HG02970 (cell line): ENCODE measurements around the gene BSN.
"Not testable (repeated sequence)": the region's sequence is repeated elsewhere in the genome, so short reads cannot be mapped to it uniquely, and the experiment has no call there.

Experiments used
- ATAC-seq: cut with Tn5 transposase; IDR thresholded peaks from one replicate; pipeline ENCODE4 v1.9.1; 2021; ENCODE audit warnings: mild to moderate bottlenecking, moderate library complexity, moderate number of reproducible peaks; ENCODE audit not compliant: unreplicated experiment, low FRiP score

Gene BSN

DNA sequence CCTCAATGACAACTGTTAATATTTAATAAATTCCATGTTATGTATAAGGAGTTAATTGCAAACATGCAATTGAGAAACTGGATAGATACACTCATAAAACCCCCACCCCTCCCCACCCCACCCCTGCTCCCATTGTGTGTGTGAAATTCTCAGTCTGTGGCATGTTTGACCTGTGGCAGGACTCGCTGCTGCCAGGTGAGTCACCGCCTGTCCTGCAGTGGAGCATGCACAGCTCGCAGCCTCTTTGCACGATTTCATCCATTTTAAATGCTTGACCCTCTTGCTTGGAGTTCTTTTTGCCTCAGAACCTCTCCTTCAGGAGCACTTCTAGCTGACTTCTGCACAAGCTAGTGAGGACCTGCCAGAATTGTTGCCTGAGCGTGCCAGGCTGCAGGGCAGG lies 114.6 kb downstream of the BSN start:
- no peak for ATAC-seq

DNA sequence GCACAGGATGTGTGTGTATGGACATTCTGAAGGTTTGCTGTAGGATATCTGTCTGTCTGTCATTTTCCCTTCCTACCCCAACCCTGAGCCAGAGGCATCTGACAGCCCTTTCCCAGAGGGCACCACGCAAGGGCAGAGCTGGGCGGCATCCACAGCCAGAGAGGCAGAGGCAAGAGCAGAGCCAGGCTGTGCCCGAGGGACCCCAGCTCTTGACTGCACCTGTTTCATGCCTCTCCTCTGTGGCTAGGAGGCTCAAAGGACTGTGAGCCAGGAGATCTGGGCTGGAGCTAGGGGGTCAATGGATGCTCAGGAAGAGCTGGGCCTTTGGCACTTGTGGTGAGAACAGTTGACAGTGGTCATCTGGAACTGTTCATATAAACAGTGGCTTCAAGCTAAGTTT lies 115.1 kb downstream of the BSN start:
- no peak for ATAC-seq

DNA sequence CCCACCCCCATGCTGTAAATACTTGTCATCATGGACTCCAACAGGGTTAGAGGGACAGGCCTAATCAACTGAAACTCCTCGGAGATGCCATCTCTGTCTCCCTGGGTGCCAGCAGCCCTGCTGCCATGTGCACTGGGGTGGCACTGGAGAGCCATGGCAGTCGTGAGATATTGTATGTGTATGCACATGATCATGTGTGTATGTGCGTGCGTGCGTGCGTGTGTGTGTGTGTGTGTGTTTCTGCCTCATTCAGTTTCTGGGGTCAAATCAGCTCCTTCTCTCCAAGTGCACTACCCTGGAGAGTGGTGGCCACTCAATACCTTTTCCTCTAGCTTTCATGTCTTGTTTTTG lies 116.6 kb downstream of the BSN start:
- no peak for ATAC-seq

DNA sequence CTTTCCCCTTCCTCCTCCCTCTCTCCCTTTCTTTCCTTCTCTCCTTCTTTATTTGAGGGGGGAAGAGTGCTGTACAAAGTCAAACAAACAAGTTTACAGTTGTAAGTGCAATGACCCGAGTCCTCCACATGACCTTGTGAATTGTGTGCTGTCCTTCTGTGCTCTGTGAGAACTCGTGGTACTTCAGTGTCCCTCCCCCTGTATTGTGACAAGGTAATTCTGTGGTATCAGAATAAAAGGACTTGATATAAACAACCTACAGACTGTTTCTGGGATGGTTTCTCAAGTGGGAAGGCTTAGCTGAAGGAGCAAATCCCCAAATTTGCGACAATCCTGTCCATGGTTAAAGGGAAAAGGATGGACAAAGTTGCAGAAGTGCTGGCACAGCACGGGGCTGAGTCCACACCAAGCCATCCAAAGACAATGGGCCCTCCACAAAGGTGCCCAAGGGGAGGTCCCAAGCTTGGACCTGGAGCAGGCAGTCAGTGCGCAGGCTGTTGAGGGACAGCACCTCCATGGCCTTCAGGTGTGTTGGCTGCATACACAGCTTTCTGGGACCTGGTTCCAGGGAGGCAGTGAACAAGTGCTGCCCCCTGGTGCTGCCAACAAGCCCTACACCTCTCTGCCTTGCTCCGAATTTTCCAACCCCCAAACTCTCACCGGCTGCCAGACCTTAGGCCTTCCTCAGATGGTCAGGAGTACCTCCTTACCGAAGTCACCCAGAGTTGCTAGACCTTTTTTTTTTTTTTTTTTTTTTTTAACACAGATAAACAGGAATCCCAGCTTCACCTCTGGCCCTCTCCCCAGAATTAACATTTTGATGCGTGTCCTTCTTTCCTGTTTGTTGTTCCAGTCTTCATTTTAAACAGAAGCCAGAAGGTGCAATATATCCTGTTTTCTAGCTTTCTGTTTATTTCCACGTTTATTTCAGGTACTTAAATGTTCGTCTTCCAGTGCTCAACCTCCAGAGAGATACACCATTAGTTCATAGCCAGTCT lies 117.3 kb downstream of the BSN start:
- no peak for ATAC-seq

DNA sequence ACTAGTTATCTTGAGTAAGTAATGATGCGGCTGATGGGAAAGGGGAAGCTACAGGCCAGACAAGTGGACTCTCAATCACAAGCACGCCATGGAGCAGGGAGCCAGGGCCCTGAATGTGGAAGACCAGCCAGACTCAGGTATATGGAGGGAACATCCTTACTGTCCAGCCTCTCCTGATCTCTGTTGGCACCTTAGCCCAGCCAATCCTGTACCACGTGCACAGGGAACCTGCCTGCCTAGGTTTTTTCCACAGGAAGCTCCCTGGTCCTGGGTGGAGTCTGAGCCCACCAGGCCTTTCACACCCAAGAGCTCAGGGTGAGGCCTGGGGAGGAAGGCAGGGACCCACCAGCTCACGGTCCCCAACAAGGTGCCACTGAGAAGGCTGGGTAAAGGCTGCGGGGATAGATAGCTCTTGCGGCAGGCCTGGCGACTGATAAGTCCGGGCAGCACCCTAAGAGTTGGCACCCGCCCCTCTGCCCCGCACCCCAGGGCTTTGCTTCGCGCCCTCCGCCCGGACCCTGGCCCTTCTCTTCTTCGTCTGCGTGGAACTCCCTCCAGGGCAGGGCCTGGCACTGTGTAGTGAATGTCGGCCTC lies 118.9 kb downstream of the BSN start:
- ATAC-seq = peak; percentile 10

DNA sequence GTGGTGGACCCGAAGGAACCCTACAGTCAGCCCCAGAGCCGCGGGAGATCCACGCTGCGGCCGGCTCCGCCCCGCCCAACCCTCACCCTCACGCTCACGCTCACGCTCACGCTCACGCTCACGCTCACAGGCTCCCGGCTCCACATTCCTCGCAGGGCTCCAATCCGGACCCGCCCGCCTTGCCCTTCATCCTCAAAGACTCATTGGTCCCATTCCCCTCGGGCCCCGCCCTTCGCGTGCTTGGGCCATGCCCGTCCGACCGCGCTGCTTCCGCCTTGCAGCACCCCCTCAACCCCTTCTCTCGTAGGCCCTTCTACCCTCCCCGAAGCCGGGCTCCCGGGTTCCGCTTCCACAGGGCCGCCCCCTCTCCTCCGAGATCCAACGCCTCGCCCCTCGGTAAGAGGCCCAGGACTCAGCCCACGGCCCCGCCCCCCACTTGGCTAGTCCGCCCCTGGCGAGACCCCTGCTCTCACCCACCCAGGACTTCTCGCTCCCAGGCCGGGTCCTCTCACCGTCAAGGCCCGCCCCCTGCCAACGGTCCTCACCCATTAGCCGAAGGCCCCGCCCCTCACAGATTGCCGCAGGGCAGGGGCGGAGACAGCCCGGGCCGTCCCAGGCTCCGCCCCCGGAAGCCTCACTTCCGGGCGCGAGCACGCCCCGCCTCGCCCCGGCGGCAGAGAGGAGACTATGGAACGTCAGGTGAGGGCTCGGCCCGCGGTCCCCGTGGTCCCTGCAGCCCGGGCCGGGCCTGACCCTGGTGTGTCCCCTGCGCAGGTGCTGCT lies 119.6 kb downstream of the BSN start, which contains the start of gene APEH:
TSS of gene APEH (plus strand) at position 637 of the 782 bp plus-strand sequence. CDS start at position 688, 51 bp downstream.
- ATAC-seq = peak; percentile 73

DNA sequence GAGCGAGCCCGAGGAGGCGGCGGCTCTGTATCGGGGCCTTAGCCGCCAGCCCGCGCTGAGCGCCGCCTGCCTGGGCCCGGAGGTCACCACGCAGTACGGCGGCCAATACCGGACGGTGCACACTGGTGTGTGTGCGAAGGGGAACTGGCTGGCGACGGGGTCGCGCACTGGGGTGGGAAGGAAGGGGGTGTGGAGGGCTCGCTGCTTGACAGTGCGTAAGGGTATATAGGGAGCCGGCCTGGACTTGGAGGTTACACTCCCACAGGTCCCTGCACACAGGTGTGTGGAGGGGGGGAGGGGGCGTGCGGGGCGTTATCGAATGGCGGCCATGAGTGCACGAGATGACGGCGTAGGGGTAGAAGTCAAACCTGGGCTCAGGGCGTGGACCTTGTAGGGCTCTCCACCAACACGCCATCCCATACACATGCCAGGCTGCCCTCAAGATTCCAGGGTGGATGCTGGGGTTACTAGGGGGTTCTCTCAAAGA lies 120.3 kb downstream of the BSN start:
- ATAC-seq = peak; percentile 10

DNA sequence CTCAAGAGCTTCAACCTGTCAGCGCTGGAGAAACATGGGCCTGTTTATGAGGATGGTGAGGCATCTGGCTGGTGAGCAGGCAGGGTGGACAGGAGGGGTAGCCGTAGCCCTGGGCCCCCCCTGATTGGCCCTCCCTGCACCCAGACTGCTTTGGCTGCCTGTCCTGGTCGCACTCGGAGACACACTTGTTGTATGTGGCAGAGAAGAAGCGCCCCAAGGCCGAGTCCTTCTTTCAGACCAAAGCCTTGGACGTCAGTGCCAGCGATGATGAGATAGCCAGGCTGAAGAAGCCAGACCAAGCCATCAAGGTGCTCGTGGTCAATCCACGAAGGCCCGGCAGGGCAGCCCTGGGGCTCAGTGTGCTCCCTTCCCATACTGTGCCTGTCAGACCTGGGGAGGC lies 121.6 kb downstream of the BSN start:
- no peak for ATAC-seq

DNA sequence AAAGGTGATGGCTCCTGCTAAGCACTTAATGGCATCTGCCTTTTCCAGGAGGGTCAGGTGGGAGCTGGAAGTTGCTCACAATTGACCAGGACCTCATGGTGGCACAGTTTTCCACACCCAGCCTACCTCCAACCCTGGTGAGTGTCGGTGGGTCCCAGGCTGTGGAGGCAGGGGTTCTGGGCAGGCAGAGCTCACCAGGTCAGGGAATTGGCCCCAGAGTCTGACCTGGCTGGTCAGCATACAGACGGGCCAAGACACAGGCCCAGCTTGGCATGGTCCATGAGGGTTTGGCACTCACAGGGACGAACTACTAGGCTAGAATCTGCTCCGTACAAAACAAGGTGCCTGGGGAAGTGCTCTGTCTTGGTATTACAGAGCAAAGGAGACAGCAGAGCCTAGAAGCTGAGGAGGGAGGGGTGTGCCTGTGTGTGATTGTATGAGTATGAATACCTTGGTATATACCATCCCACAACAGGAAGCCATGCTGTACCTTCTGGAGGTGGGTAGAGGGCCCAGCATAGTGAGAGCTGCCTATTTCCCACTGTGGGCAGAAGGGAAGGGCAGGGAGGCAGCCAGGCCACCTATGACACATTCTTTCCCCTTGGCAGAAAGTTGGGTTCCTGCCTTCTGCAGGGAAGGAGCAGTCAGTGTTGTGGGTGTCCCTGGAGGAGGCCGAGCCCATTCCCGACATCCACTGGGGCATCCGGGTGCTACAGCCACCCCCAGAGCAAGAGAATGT lies 126.4 kb downstream of the BSN start:
- ATAC-seq = no peak

DNA sequence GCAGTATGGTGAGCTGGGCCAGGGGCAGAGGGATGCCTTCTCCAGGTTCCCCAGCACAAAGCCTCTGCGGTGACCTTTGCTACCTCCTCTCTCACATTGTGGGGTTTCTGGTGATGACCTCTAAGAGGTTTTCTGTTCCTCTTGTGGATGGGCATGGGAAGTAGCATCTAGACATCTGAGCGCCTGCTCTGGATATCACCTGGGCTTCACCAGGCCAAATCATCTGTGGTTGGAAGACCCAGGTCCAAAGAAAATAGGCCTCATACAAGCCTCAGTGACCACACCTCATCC lies 126.9 kb downstream of the BSN start:
- no peak for ATAC-seq

DNA sequence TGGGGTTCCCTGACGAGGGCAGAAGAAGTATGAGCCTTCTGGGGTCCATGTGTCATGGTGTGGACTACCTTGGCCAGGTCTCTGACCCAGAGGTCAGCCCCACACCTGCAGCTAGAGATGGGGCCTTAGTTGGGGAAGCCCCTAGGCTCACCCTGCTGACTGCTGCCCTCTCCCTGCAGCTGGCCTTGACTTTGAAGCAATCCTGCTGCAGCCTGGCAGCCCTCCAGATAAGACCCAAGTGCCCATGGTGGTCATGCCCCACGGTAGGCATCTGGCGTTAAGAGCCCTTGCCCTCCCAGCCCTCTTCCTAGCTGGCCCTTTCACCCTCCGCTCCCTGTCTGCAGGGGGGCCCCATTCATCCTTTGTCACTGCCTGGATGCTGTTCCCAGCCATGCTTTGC lies 127.3 kb downstream of the BSN start:
- ATAC-seq = no peak

DNA sequence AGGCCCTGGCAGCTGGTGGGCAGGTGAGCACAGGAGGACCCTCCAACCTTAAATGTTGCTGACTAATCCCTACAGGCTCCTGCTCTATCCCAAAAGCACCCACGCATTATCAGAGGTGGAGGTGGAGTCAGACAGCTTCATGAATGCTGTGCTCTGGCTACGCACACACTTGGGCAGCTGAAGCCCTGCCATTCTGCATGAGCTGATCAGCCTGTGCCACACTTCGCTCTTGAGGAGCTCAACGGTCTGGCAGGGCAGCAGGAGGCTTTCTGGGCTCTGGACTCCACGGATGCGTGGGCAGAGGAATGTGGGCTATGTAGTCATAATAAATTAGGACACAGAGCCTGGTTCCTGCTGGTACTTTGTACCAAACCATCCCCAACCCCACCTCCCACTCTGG lies 128.9 kb downstream of the BSN start:
- ATAC-seq = no peak

DNA sequence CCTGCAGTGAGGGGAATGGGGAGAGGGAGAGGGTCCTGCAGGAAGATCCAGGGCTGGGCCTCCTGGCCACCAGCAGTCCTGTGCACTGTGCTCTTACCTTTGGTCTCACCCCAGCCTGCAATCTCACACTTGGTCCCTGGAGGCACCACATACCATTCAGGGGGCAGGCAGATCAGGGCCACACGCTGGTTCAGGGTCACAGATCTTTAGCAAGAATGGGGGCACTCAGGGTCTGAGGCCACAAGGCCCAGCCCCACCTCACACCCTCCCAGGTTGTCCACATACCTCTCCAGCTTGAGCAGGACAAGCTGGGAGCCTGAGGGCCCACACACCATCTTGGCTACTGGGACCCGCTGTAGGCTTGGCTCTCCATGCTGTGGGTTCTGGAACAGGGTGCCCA lies 130.2 kb downstream of the BSN start:
- not testable (repeated sequence) for ATAC-seq

DNA sequence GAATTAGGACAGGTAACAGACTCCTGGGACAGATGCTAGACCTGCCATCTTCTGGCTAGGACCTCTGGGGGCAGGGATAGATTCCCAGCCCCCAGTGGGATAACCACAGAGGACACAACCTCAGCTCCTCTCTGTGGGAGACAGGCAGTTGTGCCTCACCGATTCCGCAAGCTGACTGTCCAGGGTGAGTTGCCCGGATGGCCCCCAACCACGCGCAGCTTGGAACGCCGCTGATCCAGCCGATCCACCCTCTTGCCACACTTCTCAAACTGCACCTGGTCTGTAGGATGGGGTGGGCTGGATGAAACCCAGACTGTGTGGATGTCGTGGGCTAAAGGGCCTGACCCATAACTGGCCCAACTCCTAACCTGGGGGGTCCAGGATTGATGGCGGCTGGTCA lies 130.8 kb downstream of the BSN start:
- not testable (repeated sequence) for ATAC-seq

DNA sequence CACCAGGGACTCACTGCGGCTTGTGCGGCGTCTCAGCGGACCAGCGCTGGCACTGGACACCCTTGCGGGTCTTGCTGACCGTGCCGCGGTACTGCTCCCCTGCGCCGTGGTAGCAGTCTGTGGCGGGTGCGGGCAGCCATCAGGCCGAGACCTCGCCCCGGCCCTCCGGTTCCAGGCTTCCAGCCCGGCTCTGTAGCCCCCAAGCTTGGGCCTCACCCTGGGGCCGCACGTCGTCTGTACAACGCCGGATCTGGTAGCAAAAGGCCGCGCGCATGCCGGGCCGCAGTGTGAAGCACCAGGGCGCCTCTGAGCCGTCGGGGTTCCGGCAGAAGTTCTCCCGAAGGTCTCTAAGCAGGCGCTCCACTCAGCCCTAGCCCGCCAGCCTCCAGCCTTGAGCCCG lies 131.6 kb downstream of the BSN start:
- not testable (repeated sequence) for ATAC-seq

DNA sequence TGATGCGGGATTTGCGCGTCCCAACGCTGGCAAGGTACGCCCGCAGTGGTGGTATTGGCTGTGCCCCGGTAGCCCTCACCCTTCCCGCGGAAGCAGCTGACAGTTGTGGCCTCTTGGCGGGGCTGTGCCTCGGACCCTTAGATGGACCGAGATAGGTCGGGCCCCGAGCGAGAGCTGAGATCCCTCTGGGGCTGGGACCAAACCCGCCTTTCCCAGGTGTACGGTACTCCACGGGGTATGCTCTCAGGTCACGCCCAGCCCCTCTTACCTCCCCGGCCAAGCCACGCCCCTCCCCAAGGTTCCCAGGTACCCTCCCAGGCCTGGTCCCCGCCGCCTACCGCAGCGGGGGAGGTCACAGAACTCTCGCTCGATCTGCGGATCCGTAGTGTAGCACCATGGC lies 132.1 kb downstream of the BSN start:
- ATAC-seq = not testable (repeated sequence)

DNA sequence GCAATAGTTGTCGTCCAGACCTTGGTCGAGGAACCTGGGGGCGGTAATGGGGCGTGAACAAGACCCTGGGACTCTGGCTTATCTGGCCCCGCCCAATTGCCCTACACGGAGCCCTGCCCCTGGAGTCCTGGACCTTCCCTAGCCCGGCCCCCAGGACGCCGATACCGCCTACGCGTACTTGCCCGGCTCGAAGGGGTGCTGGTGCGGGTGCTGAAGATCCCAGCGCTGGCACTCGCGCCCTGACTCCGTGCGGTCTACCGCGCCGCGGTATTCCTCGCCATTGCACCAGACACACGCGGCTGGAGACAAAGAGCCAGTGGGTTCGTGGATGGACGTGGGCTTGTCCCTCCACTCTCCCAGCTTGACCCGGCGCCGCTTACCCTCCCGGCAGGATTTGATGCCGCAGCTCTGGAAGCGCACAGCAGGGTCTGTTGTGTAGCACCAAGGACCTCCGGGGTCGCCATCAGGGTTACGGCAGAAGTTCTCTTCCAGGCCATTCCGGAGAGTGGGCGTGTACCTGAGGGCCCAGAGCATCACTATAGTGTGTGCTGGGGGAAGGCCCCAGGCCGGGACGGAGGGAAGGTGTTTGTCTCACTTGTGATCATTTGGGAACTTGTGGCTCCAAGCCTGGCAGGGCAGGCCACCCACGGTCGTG lies 132.6 kb downstream of the BSN start:
- not testable (repeated sequence) for ATAC-seq

DNA sequence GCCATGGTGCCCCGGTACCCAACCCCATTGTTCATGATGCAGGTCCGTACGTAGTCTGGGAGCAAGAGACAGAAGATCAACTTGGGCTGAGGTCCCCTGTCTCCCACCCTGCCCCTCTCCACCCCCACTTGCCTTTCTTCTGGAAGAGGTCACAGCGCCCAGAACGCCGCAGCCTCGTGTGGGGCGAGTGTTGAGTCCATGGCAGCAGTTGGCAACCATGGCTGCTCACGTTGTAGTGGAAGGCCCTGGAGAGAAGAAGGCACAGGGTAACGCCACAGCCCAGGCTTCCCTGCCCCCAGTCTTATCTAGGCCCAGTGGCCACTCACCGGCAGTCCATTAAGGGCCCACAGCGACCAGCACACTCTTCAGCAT lies 133.1 kb downstream of the BSN start:
- ATAC-seq = not testable (repeated sequence)

DNA sequence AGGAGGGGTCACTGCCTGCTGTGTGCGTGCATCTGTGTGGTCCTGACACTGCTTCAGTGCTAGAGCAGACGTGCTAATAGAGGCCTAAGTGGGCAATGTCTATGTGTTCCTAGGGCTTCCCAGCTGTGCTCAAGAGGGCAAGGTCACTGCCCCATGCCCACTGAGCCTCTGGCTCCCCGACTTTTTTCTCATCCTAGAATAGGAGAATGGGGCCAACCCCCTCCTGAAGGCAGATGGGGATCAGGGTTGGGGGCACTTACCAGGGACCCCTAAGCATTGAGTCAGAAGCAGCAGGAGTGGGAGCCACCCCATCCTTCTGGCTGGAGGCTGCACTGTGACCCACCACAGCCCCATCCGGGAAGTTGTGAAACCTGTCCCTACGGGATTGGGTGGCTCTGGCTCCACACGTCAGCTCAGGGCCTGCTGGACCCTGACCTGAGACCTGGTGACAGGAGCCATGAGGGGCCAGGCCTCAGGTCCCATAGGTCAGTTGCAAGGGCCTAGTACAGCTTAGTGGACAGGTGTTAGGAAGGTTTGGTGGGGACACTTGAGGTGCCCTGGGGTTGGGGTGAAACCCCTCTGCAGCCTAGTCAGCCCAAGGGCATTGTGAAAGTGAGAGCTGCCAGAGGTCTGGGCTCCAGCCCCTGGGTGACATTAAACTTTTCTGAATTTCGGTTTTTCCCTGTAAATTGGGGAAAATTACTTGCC lies 134.2 kb downstream of the BSN start:
- peak; percentile 3 for ATAC-seq
